HepG2 (cell line): ENCODE data around the gene PSEN1. TPM values are rescaled to one million over a fixed set of nuclear protein-coding genes. Genes with fewer than 3 reads are reported as not detected.

ENCODE experiments used
- ATAC-seq: fragments of 200-7000 bp; cut with Tn5 transposase; 3 replicates; pipeline ENCODE4 v1.9.1; 2020; ENCODE audit warnings: mild to moderate bottlenecking, moderate library complexity
- BruUV-seq: library from RNA; stranded (reverse); fragments of 400-500 nt; replicated peaks from 2 replicates; lab custom pipeline; 2021; lab: Mats Ljungman, UMichigan
- CTCF ChIA-PET: fragments of 300-600 bp; formaldehyde crosslinking; extraction: SDS; loops from one replicate; lab custom pipeline; 2021; ENCODE audit warnings: low total read pairs, inconsistent platforms, low intra/inter-chr PET ratio; lab: Yijun Ruan, JAX
- POLR2A ChIA-PET: fragments of 350-600 bp; sonication (Branson Sonifier 250); formaldehyde crosslinking; loops from one replicate; lab custom pipeline; 2020; ENCODE audit warnings: antibody characterized with exemption, inconsistent platforms; lab: Yijun Ruan, JAX
- DNase-seq: peaks from one replicate; pipeline ENCODE4 v3.0.0-alpha.2; 2015; ENCODE audit warnings: low spot score
- FAIRE-seq: peaks from 3 replicates; lab custom pipeline; 2011; peaks lifted over from hg19 to GRCh38; lab: Jason Lieb, UNC
- H2AFZ ChIP-seq: one replicate; pipeline ENCODE4 v1.6.1; 2011; ENCODE audit warnings: low read length, inconsistent platforms
- H3K27ac ChIP-seq: fragments of 300-600 bp; 3 replicates; pipeline ENCODE4 v1.8.0; 2011; ENCODE audit warnings: mixed run types, mild to moderate bottlenecking, mixed read lengths, low read length, inconsistent platforms; ENCODE audit not compliant: insufficient read depth; ENCODE audit errors: extremely low read length
- H3K27me3 ChIP-seq, 2 experiments: fragments of 200-600 bp in 1 of 2; 2 replicates in 1 of 2; 3 replicates in 1 of 2; pipeline versions ENCODE4 v1.6.0 to v1.8.0; 2011; ENCODE audit warnings: low read length in 2 of 2, mild to moderate bottlenecking in 2 of 2, moderate library complexity in 2 of 2, inconsistent platforms in 1 of 2; ENCODE audit not compliant: insufficient read depth in 2 of 2, control insufficient read depth in 1 of 2
- H3K36me3 ChIP-seq, 2 experiments: fragments of 200-600 bp in 1 of 2; replicated peaks in 1 of 2; 2 replicates in 1 of 2; 3 replicates in 1 of 2; pipeline versions ENCODE4 v1.5.1 to v1.8.0; 2011; ENCODE audit warnings: low read length in 2 of 2, inconsistent platforms in 1 of 2; ENCODE audit not compliant: insufficient read depth in 2 of 2, control insufficient read depth in 1 of 2
- H3K4me1 ChIP-seq: 2 replicates; pipeline ENCODE4 v1.5.1; 2012; ENCODE audit warnings: low read length, inconsistent platforms; ENCODE audit not compliant: insufficient read depth
- H3K4me2 ChIP-seq: 2 replicates; pipeline ENCODE4 v1.6.0; 2011; ENCODE audit warnings: low read depth, low read length, inconsistent platforms
- H3K4me3 ChIP-seq, 3 experiments: fragments of 200-600 bp in 1 of 3; sonication (generic), shearing (Covaris generic) in 1 of 3; replicated peaks in 1 of 3; 2 replicates each; pipeline ENCODE4 v1.5.1; 2011 to 2016; ENCODE audit warnings: low read length in 3 of 3, inconsistent platforms in 2 of 3, low read depth in 2 of 3, mild to moderate bottlenecking in 2 of 3, control low read depth in 1 of 3, mixed read lengths in 1 of 3; ENCODE audit not compliant: insufficient read depth in 1 of 3
- H3K79me2 ChIP-seq: one replicate; pipeline ENCODE4 v1.6.1; 2011; ENCODE audit warnings: low read length, inconsistent platforms; ENCODE audit not compliant: insufficient read depth
- H3K9ac ChIP-seq: 2 replicates; pipeline ENCODE4 v1.6.0; 2011; ENCODE audit warnings: mild to moderate bottlenecking, low read depth, low read length, inconsistent platforms; ENCODE audit not compliant: insufficient read depth
- H3K9me3 ChIP-seq: 2 replicates; pipeline ENCODE4 v1.5.1; 2012; ENCODE audit warnings: mild to moderate bottlenecking, low read length
- H4K20me1 ChIP-seq: 2 replicates; pipeline ENCODE4 v1.6.0; 2011; ENCODE audit warnings: inconsistent platforms, mild to moderate bottlenecking, low read length, moderate library complexity; ENCODE audit not compliant: insufficient read depth
- CBX1 ChIP-seq: IDR thresholded peaks from one replicate; pipeline ENCODE4 v1.6.1; 2016; ENCODE audit warnings: antibody characterized with exemption, low read depth
- CEBPG ChIP-seq: IDR thresholded peaks from 2 replicates; pipeline ENCODE4 v1.6.1; 2016
- DR1 ChIP-seq: sonication (generic); formaldehyde crosslinking; IDR thresholded peaks from 2 replicates; pipeline ENCODE4 v1.8.0; 2021; ENCODE audit warnings: mild to moderate bottlenecking, missing genetic modification reagents, inconsistent platforms
- EP300 ChIP-seq, 3 experiments: sonication (generic) in 1 of 3; formaldehyde crosslinking in 1 of 3; IDR thresholded peaks; 2 replicates each; pipeline versions ENCODE4 v1.5.1 to v1.6.1; 2011 to 2020; ENCODE audit warnings: low read depth in 2 of 3, low read length in 2 of 3, borderline replicate concordance in 1 of 3, improper control_type of control experiment in 1 of 3, mild to moderate bottlenecking in 1 of 3, missing genetic modification reagents in 1 of 3, moderate library complexity in 1 of 3
- FOXK1 ChIP-seq: sonication (generic); formaldehyde crosslinking; IDR thresholded peaks from 2 replicates; pipeline ENCODE4 v1.4.0; 2020; ENCODE audit warnings: low read depth, missing genetic modification reagents, borderline replicate concordance
- FOXM1 ChIP-seq: sonication (generic); formaldehyde crosslinking; IDR thresholded peaks from 2 replicates; pipeline ENCODE4 v1.5.0; 2020; ENCODE audit warnings: missing genetic modification reagents
- MTA1 ChIP-seq: sonication (generic); formaldehyde crosslinking; IDR thresholded peaks from 2 replicates; pipeline ENCODE4 v1.4.0; 2020; ENCODE audit warnings: missing genetic modification reagents, mild to moderate bottlenecking, borderline replicate concordance
- NFRKB ChIP-seq: fragments of 450-650 bp; IDR thresholded peaks from 2 replicates; pipeline ENCODE4 v1.6.1; 2017
- PAX8 ChIP-seq: sonication (generic); formaldehyde crosslinking; IDR thresholded peaks from 2 replicates; pipeline ENCODE4 v1.8.0; 2022; ENCODE audit warnings: mild to moderate bottlenecking, missing genetic modification reagents, borderline replicate concordance
- POLR2AphosphoS2 ChIP-seq: IDR thresholded peaks from 2 replicates; pipeline ENCODE4 v1.6.1; 2011; ENCODE audit warnings: low read depth, low read length, improper control_type of control experiment
- RARA ChIP-seq: IDR thresholded peaks from 2 replicates; pipeline ENCODE4 v1.6.1; 2016; ENCODE audit warnings: missing genetic modification reagents, missing compliant biosample characterization
- SOX6 ChIP-seq, 2 experiments: fragments of 450-650 bp in 1 of 2; sonication (generic) in 1 of 2; formaldehyde crosslinking in 1 of 2; IDR thresholded peaks; 2 replicates each; pipeline versions ENCODE4 v1.4.0 to v1.6.1; 2017 to 2020; ENCODE audit warnings: antibody characterized with exemption in 1 of 2, mild to moderate bottlenecking in 1 of 2, missing genetic modification reagents in 1 of 2
- STAG1 ChIP-seq: sonication (generic); formaldehyde crosslinking; IDR thresholded peaks from 2 replicates; pipeline ENCODE4 v1.4.0; 2020; ENCODE audit warnings: missing genetic modification reagents
- TAF1 ChIP-seq: sonication (generic); formaldehyde crosslinking; IDR thresholded peaks from 2 replicates; pipeline ENCODE4 v1.4.0; 2020; ENCODE audit warnings: missing genetic modification reagents
- TCF7L2 ChIP-seq: IDR thresholded peaks from 2 replicates; pipeline ENCODE4 v1.6.1; 2011; ENCODE audit warnings: mild to moderate bottlenecking, low read depth, low read length, moderate library complexity
- USF2 ChIP-seq, 2 experiments: sonication (generic) in 1 of 2; formaldehyde crosslinking in 1 of 2; IDR thresholded peaks; 2 replicates each; pipeline versions ENCODE4 v1.5.1 to v1.6.1; 2011 to 2020; ENCODE audit warnings: borderline replicate concordance in 1 of 2, low read depth in 1 of 2, low read length in 1 of 2, mild to moderate bottlenecking in 1 of 2, missing genetic modification reagents in 1 of 2, moderate library complexity in 1 of 2
- ZBTB2 ChIP-seq: sonication (generic); formaldehyde crosslinking; IDR thresholded peaks from 2 replicates; pipeline ENCODE4 v1.8.0; 2022; ENCODE audit warnings: low read depth, missing genetic modification reagents
- ZSCAN5A ChIP-seq: sonication (generic); formaldehyde crosslinking; IDR thresholded peaks from 2 replicates; pipeline ENCODE4 v1.8.0; 2022; ENCODE audit warnings: mild to moderate bottlenecking, missing genetic modification reagents, borderline replicate concordance
- WGBS: methylation state at CpG from one replicate; pipeline ENCODE4 v1.1.6; 2017; ENCODE audit warnings: low lambda C conversion rate; 5-methylcytosine and 5-hydroxymethylcytosine counted together
- in situ Hi-C: cut with HindIII; loops from 2 replicates; pipeline ENCODE4 v1.10.0; 2017; ENCODE audit warnings: low pct_unique_long_range_greater_than_20kb; ENCODE audit not compliant: extremely low pct_ligation_motif_present
- intact Hi-C: fragments of 100-400 bp; cut with micrococcal nuclease; formaldehyde crosslinking; loops from one replicate; pipeline ENCODE4 v1.10.0; 2022; ENCODE audit not compliant: unreplicated experiment
- polyA plus RNA-seq, 8 experiments: library from polyadenylated mRNA; depleted of rRNA in 3 of 8; stranded (reverse) in 7 of 8; unstranded in 1 of 8; fragments of >200 nt; fragmentation: Illumina TruSeq in 4 of 8; extraction: Trizol in 4 of 8; gene quantifications; 2 replicates each; pipeline versions ENCODE4 v1.2.1 to v1.2.3, GENCODE V29; 2011 to 2016; ENCODE audit warnings: low read depth in 4 of 8, missing spikeins in 1 of 8, mixed read lengths in 1 of 8; ENCODE audit not compliant: insufficient read depth in 1 of 8
- total RNA-seq, 5 experiments: library from RNA; depleted of rRNA; stranded (reverse); fragments of >200 nt; fragmentation: Illumina TruSeq; extraction: Trizol; gene quantifications; 2 replicates each; pipeline ENCODE4 v1.2.3, GENCODE V29; 2016; ENCODE audit warnings: low read depth in 1 of 5

Gene PSEN1
- total and polyA plus RNA-seq, 2 of the 13 experiments (the other 11 are each of a cell fraction or from before 2014, with no cell fraction given) = 12.5 to 26.6 TPM

GRCh38 chr14:73227812-73228781 is 91.8 kb downstream of the PSEN1 start:
- Histone ChIP-seq H3K4me2 (no peak overlapping the region), H3K9ac (no peak overlapping the region), H2AFZ (no peak overlapping the region), H3K27ac (no peak overlapping the region), H3K79me2 (no peaks in the 10 kb centered on the region), H4K20me1 (no peaks in the 10 kb centered on the region), H3K4me3 (no peak overlapping the region), H3K4me1 (peaks cover 49% of the 10 kb centered on the region), H3K9me3 (no peaks in the 10 kb centered on the region), H3K27me3 (peaks cover 2 to 7% of the 10 kb centered on the region in 2 experiments; a peak in 1 of 5 replicates), H3K36me3 (no peaks in the 10 kb centered on the region)
- intact Hi-C loops (no loop called here), in situ Hi-C loops (no loop called here)
- 68% methylated on average over 25 of the region's 25 CpGs for WGBS
- no peak; the same call in 2 of the 3 replicates for ATAC-seq
- peak; percentile 38 for DNase-seq
- CTCF ChIA-PET = no interaction called here
- no TSS peak for BruUV-seq
- FAIRE-seq = no peak
- POLR2A ChIA-PET = no interaction called here
- no peak for TF ChIP-seq MTA1 (CRISPR knock-in tag)
- no peak for TF ChIP-seq USF2 (IDR thresholded peaks at IDR 0.05; ENCODE audit: low read depth, low read length)
- TF ChIP-seq USF2 (CRISPR knock-in tag; IDR thresholded peaks at IDR 0.05; ENCODE audit: borderline replicate concordance) = no peak
- no peak for TF ChIP-seq DR1 (CRISPR knock-in tag)
- TF ChIP-seq FOXM1 (CRISPR knock-in tag) = no peak
- no peak for TF ChIP-seq NFRKB
- TF ChIP-seq PAX8 = no peak
- peak in 1 of 2 experiments; percentile 9; a peak in 1 of 4 replicates for TF ChIP-seq EP300 (IDR thresholded peaks at IDR 0.05; ENCODE audit: low read depth in 2 of 2, low read length in 2 of 2)
- no peak for TF ChIP-seq EP300 (CRISPR knock-in tag; IDR thresholded peaks at IDR 0.05; ENCODE audit: borderline replicate concordance)
- no peak for TF ChIP-seq TCF7L2
- TF ChIP-seq RARA = peak; percentile 13; the same call in 1 of the 2 replicates
- no peak for TF ChIP-seq ZBTB2 (CRISPR knock-in tag)
- no peak for TF ChIP-seq CEBPG
- TF ChIP-seq STAG1 (CRISPR knock-in tag) = no peak
- no peak for TF ChIP-seq TAF1 (CRISPR knock-in tag)
- TF ChIP-seq POLR2AphosphoS2 = no peak
- no peak for TF ChIP-seq FOXK1 (CRISPR knock-in tag)
- TF ChIP-seq ZSCAN5A (CRISPR knock-in tag) = no peak
- TF ChIP-seq SOX6 (IDR thresholded peaks at IDR 0.05) = no peak
- TF ChIP-seq SOX6 (CRISPR knock-in tag; IDR thresholded peaks at IDR 0.05) = peak; percentile 23; the same call in 1 of the 2 replicates
- no peak for TF ChIP-seq CBX1
